Coronary artery (tissue), 2 donors: Measurements from ENCODE around the gene SPTB.

ENCODE experiments used
- DNase-seq: peaks from one replicate; pipeline ENCODE4 v3.0.0-alpha.2; 2017; ENCODE audit warnings: low spot score
- H3K27ac ChIP-seq, 2 donors: fragments of 200-600 bp; sonication (generic); one replicate each; pipeline ENCODE4 v1.5.1; 2016 to 2019
- H3K4me3 ChIP-seq: fragments of 200-600 bp; sonication (generic); 2 replicates; pipeline ENCODE4 v1.5.1; 2016; ENCODE audit warnings: mild to moderate bottlenecking, moderate library complexity
- TF ChIP-seq, protein P1 (sequence below): fragments of 200-600 bp; sonication (generic); IDR thresholded peaks from one replicate; pipeline ENCODE4 v1.5.1; 2019; ENCODE audit warnings: antibody characterized with exemption

The SPTB gene

DNA sequence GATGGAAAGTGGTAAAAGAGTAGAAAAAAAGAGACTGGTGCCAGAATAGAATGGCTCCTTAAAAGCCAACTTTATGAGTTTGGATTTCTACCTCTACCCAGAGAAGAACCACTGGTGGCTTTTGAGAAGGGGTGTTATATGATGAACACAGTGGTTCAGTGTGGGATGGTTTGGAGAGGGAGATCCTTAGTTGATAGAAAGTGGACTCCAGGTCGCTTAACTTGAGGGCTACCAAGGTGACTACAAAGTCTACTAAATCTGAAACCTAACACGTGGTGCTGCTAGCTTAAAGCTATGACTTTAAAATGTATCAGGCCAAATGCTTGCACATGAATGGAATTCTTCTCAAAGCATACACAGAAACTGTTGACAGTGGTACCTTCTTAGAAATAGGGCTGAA lies 8.4 kb downstream of the SPTB start:
- H3K4me3 ChIP-seq, result no peak overlapping the region
- TF ChIP-seq, protein P1, sequence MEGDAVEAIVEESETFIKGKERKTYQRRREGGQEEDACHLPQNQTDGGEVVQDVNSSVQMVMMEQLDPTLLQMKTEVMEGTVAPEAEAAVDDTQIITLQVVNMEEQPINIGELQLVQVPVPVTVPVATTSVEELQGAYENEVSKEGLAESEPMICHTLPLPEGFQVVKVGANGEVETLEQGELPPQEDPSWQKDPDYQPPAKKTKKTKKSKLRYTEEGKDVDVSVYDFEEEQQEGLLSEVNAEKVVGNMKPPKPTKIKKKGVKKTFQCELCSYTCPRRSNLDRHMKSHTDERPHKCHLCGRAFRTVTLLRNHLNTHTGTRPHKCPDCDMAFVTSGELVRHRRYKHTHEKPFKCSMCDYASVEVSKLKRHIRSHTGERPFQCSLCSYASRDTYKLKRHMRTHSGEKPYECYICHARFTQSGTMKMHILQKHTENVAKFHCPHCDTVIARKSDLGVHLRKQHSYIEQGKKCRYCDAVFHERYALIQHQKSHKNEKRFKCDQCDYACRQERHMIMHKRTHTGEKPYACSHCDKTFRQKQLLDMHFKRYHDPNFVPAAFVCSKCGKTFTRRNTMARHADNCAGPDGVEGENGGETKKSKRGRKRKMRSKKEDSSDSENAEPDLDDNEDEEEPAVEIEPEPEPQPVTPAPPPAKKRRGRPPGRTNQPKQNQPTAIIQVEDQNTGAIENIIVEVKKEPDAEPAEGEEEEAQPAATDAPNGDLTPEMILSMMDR, result no peak

DNA sequence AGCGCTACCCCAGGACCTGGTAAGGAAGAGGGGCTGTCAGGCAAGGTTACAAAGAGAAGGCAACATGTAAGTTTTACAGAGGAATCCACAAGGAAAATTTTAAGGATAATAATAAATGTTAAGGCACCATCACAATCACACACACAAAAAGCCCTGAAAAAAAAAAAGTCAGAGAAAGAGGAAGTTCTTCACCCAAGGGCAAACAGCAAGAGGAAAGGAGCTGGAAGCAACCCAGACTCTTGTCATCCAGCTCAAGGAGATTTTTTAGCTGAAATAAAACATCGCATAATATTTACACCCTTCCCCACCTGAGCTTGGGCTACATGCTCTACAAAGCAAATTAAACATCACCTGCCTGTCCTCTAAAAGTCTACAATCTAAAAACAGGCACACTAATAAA lies 9.5 kb downstream of the SPTB start:
- Histone ChIP-seq H3K4me3 (no peak overlapping the region), H3K27ac (no peak overlapping the region)
- no peak for DNase-seq
- TF ChIP-seq, protein P1, result no peak

More for the DNA sequence above, 8.4 kb downstream of the SPTB start:
- no peak for DNase-seq
- no peak overlapping the region for H3K27ac ChIP-seq

DNA sequence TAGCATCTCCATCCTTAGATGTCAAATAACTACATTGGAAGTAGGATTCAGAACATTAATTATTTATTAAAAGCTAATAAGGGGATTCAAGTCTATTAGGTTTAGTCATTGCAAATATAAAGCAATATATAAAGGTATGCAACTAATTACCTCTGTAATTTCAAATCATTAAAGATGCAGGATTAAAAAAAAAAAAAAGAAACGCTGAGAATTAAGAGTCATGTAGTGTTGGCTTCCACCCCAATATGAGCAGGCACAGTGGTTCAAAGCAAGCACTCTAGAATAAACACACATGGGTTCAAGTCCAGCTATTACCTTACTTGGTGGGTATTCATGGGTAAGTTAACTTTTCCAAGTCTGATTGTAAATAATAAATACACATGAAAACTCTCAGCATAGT lies 10.9 kb downstream of the SPTB start:
- TF ChIP-seq, protein P1, result no peak
- Histone ChIP-seq H3K27ac (no peak overlapping the region), H3K4me3 (no peak overlapping the region)
- DNase-seq, result no peak

DNA sequence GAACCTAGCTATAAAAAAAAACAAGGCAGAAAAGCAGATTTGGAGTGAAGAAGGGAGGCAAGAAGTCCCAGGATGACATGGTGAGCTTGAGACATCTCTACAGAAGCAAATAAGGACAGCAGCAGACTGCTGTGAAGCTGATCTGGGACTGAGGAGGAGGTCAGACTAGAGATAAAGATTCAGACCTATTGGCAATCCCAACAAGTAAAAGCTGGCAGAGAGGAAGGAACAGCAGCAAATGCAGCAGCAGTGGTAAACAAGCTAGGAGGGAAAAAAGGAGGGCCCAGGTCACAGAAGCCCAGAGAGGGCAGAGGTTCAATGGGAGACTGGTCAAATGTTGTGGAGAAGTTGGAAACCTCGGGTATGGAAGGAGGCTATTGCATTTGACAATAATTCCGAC lies 11.3 kb downstream of the SPTB start:
- no peak for DNase-seq
- Histone ChIP-seq H3K27ac (no peak overlapping the region), H3K4me3 (no peak overlapping the region)
- TF ChIP-seq, protein P1, result no peak

DNA sequence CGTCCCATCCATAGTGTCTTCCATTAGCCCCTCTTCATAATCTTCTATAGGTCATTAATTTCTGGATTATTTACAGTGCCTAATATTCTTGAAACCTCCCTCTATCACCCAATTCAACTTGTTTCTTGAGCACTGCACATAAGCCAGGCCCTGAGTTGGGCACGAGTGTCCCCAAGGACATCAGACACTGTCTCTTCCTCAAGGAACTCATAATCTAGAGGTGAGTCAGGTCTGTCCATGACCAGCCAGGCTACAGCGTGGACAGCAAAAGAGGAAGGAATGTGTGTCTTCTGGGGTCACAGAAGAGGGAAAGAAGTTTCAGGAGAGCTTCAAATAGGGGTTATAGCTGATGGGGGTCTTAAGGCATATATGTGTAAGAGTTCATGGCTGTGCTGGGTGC lies 12.5 kb downstream of the SPTB start:
- H3K4me3 ChIP-seq, result no peak overlapping the region
- no peak for DNase-seq
- no peak overlapping the region for H3K27ac ChIP-seq
- TF ChIP-seq, protein P1, result no peak

DNA sequence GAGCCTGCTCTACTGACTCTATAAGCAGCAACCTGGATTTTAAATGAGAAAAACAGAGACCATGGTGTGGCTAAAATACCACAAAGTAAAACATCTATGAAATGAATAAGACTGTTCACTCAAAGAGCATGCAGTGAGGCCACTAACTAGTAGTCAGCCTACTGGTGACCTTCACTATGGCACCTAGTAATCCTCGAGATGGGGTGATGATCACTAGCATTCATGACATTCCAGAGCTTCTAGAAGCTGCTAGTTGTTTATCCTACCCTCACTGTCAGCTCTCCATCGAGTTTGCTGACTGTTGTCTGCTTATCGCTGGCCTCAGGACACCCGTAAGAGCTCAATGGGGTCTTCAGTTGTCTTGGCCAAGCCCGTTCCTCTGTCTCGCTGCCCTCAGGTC lies 13.7 kb downstream of the SPTB start:
- TF ChIP-seq, protein P1, result no peak
- Histone ChIP-seq H3K27ac (no peak overlapping the region), H3K4me3 (no peak overlapping the region)
- no peak for DNase-seq

DNA sequence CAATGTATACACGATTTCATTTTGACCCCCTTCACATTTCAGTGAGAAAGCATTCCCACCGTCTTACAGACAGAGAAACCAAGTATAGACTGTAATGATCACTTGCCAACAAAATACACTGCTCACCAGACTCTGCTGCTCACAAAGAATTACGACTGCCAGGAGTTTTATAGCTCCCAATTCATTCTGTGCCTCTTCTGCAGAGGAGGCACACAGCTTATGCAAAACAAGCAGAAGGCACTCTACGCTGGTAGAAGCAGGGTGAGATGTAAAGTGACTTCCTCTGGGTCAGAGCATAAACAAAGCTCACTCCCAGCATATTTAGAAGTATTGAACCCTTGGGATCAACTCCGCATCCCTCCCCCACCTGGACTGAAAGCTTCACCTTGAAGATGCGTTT lies 14.6 kb downstream of the SPTB start:
- no peak for DNase-seq
- TF ChIP-seq, protein P1, result no peak
- H3K27ac ChIP-seq, result no peak overlapping the region
- no peak overlapping the region for H3K4me3 ChIP-seq
